ENCODE data around the gene ANG.
A peak's percentile ranks its signal among the peaks of the same experiment; 100 is the strongest.

The ANG gene

DNA sequence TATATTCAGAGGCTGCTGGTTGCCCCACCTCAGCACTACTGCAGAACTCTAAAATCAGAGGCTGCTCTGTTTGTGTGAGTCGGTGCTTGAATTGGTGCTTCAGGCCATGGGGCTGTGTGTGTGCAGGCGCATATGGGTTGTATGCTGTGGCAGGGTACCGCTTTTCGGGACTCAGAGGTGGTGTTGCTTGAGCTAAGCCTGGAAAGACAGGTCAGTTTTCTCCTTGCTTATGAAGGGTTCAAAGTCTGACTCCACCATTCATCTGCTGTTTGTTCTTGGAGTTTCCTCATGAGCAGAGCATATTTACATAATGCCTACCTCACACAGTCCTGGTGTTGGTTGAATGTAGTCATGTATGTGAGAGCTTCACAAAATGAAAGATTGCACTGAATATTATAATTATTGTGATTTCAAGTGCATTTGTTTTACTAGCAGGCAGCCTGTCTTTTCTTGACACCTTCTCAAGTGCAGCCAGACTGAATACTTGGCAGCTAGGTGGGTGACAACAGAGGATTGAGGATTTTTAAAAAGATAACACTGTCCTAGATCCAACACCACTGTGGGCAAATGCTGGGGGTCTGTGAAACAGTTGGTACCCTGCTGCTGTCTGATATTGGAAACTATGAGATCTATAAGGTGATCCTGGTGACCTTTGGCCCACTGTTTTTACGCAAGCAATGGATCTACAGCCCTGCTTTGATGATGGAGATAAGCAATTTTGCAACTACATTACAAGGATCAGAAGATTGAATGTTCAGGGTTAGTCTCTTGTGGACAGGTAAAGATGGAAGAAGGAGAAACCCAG is 1.0 kb upstream of the ANG start:
- Histone ChIP-seq H3K9me3 (ENCODE audit: low read length) (no peaks in the 10 kb centered on the region), H3K9me2 (ENCODE audit: low read depth, low read length) (no peaks in the 10 kb centered on the region), H3K27me3 (ENCODE audit: insufficient read depth, low read length) (no peaks in the 10 kb centered on the region)

GRCh38 chr14:20690848-20691640 is 2.5 kb downstream of the ANG start:
- no peaks in the 10 kb centered on the region for H3K36me3 ChIP-seq (ENCODE audit: insufficient read depth, low read length)
- no peaks in the 10 kb centered on the region for H3K79me2 ChIP-seq (ENCODE audit: insufficient read depth, low read length)
- no peaks in the 10 kb centered on the region for H4K20me1 ChIP-seq (ENCODE audit: insufficient read depth, low read length)
- no peak overlapping the region for H3K27ac ChIP-seq (ENCODE audit: low read depth, low read length, poor library complexity, severe bottlenecking)
- peak overlapping the region; percentile 20; the same call in 1 of the 2 replicates for H3K4me2 ChIP-seq (ENCODE audit: low read length)
- H3K9me2 ChIP-seq (ENCODE audit: low read depth, low read length), result no peaks in the 10 kb centered on the region
- H3K4me1 ChIP-seq (ENCODE audit: insufficient read depth, low read length, severe bottlenecking), result peaks cover 3% of the 10 kb centered on the region
- no peak overlapping the region for H3K4me3 ChIP-seq (ENCODE audit: low read depth, low read length, poor library complexity, severe bottlenecking)
- no peak for TF ChIP-seq EZH2 (IDR thresholded peaks at IDR 0.05; ENCODE audit: borderline replicate concordance, low read length)
- TF ChIP-seq, protein P1, sequence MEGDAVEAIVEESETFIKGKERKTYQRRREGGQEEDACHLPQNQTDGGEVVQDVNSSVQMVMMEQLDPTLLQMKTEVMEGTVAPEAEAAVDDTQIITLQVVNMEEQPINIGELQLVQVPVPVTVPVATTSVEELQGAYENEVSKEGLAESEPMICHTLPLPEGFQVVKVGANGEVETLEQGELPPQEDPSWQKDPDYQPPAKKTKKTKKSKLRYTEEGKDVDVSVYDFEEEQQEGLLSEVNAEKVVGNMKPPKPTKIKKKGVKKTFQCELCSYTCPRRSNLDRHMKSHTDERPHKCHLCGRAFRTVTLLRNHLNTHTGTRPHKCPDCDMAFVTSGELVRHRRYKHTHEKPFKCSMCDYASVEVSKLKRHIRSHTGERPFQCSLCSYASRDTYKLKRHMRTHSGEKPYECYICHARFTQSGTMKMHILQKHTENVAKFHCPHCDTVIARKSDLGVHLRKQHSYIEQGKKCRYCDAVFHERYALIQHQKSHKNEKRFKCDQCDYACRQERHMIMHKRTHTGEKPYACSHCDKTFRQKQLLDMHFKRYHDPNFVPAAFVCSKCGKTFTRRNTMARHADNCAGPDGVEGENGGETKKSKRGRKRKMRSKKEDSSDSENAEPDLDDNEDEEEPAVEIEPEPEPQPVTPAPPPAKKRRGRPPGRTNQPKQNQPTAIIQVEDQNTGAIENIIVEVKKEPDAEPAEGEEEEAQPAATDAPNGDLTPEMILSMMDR (IDR thresholded peaks at IDR 0.05; ENCODE audit: low read length), result peak; percentile 93
- H3F3A ChIP-seq (ENCODE audit: insufficient read depth, low read length), result no peaks in the 10 kb centered on the region
- no peak overlapping the region for H3K9ac ChIP-seq (ENCODE audit: low read length)
- no peaks in the 10 kb centered on the region for H3K27me3 ChIP-seq (ENCODE audit: insufficient read depth, low read length)
- no peaks in the 10 kb centered on the region for H3K9me3 ChIP-seq (ENCODE audit: low read length)
- peak overlapping the region; percentile 34; the same call in 1 of the 2 replicates for H2AFZ ChIP-seq (ENCODE audit: low read length)

More for the DNA sequence above, 1.0 kb upstream of the ANG start:
- no peak overlapping the region for H3K9ac ChIP-seq (ENCODE audit: low read length)
- no peaks in the 10 kb centered on the region for H3F3A ChIP-seq (ENCODE audit: insufficient read depth, low read length)
- no peaks in the 10 kb centered on the region for H3K79me2 ChIP-seq (ENCODE audit: insufficient read depth, low read length)
- TF ChIP-seq, protein P1 (IDR thresholded peaks at IDR 0.05; ENCODE audit: low read length), result no peak
- no peak for TF ChIP-seq EZH2 (IDR thresholded peaks at IDR 0.05; ENCODE audit: borderline replicate concordance, low read length)
- no peak overlapping the region for H3K27ac ChIP-seq (ENCODE audit: low read depth, low read length, poor library complexity, severe bottlenecking)
- no peaks in the 10 kb centered on the region for H4K20me1 ChIP-seq (ENCODE audit: insufficient read depth, low read length)
- no peak overlapping the region for H2AFZ ChIP-seq (ENCODE audit: low read length)
- H3K36me3 ChIP-seq (ENCODE audit: insufficient read depth, low read length), result no peaks in the 10 kb centered on the region
- H3K4me3 ChIP-seq (ENCODE audit: low read depth, low read length, poor library complexity, severe bottlenecking), result no peak overlapping the region
- H3K4me1 ChIP-seq (ENCODE audit: insufficient read depth, low read length, severe bottlenecking), result peaks cover 16% of the 10 kb centered on the region
- no peak overlapping the region for H3K4me2 ChIP-seq (ENCODE audit: low read length)

DNA sequence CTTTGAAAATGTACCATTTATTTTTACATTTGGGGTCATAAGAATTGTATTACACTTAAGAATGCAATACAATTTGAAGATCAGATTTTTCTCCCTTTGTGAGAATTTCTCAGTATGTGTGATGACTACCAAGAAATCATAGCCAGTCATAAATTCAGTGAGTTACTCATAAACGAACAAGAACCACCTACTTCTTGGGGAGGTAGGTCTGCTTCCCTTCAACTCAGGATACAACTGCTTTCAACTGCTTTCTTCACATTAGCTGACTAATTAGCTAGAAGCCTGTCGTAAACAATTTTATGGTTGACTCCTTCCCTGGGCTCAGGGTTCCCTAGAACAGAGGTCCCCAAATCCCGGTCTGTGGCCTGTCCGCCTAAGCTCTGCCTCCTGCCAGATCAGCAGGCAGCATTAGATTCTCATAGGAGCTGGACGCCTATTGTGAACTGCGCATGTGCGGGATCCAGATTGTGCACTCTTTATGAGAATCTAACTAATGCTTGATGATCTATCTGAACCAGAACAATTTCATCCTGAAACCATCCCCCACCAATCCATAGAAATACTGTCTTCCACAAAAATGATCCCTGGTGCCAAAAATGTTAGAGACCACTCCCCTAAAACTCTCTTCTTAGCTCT is 3.7 kb downstream of the ANG start:
- Histone ChIP-seq H3K9ac (ENCODE audit: low read length) (no peak overlapping the region), H3K4me3 (ENCODE audit: low read depth, low read length, poor library complexity, severe bottlenecking) (no peak overlapping the region), H3K9me2 (ENCODE audit: low read depth, low read length) (no peaks in the 10 kb centered on the region), H3K79me2 (ENCODE audit: insufficient read depth, low read length) (no peaks in the 10 kb centered on the region), H3F3A (ENCODE audit: insufficient read depth, low read length) (no peaks in the 10 kb centered on the region), H3K9me3 (ENCODE audit: low read length) (no peaks in the 10 kb centered on the region), H4K20me1 (ENCODE audit: insufficient read depth, low read length) (no peaks in the 10 kb centered on the region), H3K4me1 (ENCODE audit: insufficient read depth, low read length, severe bottlenecking) (peaks cover 3% of the 10 kb centered on the region), H3K27ac (ENCODE audit: low read depth, low read length, poor library complexity, severe bottlenecking) (no peak overlapping the region), H3K27me3 (ENCODE audit: insufficient read depth, low read length) (no peaks in the 10 kb centered on the region), H3K36me3 (ENCODE audit: insufficient read depth, low read length) (no peaks in the 10 kb centered on the region), H2AFZ (ENCODE audit: low read length) (no peak overlapping the region), H3K4me2 (ENCODE audit: low read length) (no peak overlapping the region)
- TF ChIP-seq, protein P1 (IDR thresholded peaks at IDR 0.05; ENCODE audit: low read length), result no peak
